GM21717 (cell line): Measurements from ENCODE around the gene TEC.

Experiments
- ATAC-seq: cut with Tn5 transposase; IDR thresholded peaks from one replicate; pipeline ENCODE4 v1.9.1; 2021; ENCODE audit warnings: mild to moderate bottlenecking, moderate library complexity; ENCODE audit not compliant: unreplicated experiment

Gene TEC

DNA sequence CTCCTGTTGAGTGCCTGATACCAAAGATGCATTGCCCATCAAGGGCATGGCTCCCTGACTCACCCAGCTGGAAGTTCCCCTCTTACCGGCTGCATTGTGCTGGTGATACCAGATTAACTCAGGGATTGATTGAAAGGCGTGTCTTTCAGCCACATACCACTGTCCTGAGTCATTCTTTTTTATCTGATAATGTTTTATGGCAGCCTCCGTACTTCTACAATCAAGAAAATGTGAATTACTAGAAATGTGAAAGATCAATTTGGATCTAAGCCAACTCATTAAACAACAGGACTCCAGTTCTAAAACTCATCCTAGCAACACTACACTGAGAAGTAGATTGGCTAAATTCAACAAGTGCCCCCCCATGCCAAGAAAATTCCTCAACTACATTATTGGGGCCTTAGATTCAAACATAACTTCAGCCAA, 175.6 kb downstream of the TEC start:
- ATAC-seq, result no peak

DNA sequence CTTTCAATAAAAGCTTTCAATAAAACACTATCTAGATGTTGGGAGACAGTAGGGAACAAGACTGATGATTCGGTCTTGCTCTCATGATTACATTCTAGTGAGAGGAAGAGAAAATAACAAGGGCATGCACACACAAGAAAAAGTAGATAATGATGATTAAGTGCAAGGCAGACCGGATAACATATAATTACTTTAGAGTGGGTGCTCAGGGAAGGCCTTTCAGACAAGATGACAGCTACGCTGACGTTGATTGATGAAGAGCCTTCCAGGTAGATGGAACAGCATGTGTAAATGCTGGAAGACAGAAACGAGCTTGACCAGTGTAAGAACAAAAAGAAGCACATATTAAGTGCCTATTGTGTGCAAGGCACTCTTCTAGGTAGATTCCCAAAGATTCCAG, 179.0 kb downstream of the TEC start:
- ATAC-seq, result no peak

DNA sequence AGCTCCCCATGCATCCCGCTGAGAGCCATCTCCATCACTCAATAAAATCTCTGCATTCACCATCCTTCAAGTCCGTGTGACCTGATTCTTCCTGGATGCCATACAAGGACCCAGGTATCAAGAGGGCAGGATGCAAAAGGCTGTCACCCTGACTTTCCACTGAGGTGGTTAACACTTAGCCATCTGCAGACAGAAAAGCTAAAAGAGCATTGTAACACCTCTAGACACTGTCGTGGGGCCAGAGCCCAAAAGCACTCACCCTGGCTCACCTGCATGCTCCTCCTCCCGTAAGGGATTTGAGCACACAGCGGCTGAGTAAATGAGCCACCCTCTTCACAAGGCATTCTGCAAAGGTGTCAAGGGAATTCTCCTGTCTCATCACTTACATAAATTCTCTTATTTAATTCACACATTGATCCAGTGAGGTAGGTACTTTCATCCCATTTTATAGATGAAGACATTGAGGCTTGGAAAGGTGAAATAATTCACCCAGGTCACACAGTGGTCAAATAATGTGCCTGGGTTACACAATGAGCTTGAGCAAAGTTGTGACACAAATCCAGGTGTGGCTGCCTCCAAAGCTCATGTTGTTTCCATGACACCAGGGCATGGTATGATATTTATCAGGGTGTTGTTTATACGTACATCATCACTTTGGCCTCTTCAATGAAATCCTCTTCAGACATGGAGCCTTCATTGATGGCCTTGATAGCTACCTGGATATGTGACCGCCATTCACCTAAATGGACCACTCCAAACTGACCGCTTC, 183.6 kb downstream of the TEC start:
- no peak for ATAC-seq
